AML-193 (cell line): Measurements from ENCODE around the gene RTBDN.
A peak's percentile ranks its signal among the peaks of the same experiment; 100 is the strongest.

Source experiments
- DNase-seq, 2 experiments: peaks; one replicate each; lab custom pipeline; 2025; lab: John Stamatoyannopoulos, UW

The RTBDN gene

DNA sequence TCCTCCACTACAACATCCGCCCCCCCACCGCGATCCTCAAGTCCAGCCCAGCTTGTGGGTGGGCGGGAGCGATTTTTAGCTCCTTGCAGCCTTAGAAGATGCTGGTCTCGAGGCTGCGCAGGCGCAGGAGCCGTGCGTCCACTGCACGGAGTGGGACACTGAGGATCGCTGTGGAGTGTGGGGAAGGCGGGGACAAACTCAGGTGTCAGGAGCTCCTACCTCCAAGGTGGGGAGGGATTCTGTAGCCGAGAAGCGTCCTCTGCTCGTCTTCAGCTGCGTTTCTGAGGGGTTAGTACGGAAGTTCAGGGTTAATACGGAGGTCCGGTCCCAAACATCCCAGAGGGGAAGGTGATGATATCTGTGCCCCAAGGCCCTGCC, at the start of gene RTBDN:
Gene RTBDN, minus strand, starts transcription at position 14 of the 378 bp plus-strand sequence. CDS start 4,600 bp downstream, outside the sequence.
- no peak for DNase-seq

DNA sequence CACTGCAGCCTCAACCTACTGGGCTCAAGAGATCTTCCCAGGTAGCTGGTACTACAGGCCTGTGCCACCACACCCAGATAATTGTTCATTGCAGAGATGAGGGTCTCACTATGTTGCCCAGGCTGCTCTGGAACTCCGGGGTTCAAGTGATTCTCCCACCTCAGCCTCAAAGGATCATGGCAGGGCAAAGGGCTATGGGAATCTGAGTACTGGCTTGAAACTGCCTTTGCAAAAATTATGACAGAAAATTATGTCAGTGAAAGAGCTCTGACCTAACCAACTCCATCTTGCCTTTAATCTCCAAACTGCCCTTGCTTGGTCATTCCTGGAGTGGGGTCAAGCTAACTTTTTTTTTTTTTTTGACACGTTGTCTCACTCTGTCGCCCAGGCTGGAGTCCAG, 48.2 kb upstream of the RTBDN start:
- no peak for DNase-seq

DNA sequence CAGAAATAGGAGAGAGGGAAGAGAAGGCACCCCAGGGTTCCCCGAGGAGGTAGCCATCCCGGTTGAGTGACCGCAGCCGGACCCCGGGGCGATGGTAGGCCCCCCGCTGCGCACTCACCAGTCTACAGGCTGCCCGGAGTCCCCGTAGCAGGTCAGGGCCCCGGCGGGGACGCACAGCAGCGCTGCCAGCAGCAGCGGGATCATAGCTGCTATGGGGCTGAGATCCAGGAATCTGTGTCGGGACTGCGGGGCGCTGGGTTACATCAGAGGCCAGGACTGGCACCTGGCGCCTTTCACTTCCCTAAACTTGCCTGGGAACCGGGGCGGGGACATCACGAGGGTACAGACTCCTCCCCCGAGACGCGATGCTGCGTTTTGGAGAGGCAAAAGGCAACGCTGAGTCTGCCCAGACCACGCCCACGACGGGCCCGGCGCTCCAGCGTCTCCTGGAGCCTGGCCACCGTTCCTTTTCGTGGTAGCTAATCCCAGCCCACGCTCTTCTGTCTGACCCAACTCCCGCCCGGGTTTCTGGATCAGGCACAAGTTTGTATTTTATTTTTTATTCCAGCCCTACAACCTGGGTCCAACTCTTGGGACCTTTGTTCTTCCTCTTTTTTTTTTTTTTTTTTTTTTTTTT, 46.9 kb upstream of the RTBDN start, which contains the start of gene DNASE2:
Gene DNASE2, minus strand, starts transcription at position 278 of the 637 bp plus-strand sequence. Its CDS starts 74 bp downstream, at position 204.
- DNase-seq, result peak; percentile 91 to 93

DNA sequence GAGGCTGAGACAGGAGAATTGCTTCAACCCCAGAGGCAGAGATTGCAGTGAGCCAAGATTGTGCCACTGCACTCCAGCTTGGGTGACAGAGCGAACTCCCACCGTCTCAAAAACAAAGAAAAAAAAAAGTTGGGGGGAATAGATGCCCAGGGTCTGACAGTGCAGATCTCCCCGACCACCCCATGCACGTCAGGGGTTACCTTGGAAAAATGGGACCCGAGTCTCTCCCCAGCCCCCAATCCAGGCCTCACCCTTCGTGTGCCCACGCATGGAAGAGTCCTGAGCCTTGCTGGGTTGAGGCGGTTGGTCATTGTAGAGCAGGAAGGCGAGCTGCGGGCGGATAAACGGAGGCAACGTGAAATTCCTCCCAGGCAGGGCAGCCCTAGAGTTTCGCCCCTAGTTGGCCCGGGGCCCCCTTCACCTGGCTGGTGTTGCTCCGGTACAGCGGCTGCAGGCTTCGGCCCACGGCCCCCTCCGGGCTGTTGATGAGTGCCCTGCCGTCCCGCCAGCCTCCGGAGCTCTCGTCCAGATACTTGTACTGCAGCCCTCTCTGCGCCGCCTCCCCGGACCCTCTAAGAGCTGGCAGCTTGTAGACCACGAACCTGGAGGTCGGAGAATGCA, 46.3 kb upstream of the RTBDN start:
- no peak for DNase-seq

DNA sequence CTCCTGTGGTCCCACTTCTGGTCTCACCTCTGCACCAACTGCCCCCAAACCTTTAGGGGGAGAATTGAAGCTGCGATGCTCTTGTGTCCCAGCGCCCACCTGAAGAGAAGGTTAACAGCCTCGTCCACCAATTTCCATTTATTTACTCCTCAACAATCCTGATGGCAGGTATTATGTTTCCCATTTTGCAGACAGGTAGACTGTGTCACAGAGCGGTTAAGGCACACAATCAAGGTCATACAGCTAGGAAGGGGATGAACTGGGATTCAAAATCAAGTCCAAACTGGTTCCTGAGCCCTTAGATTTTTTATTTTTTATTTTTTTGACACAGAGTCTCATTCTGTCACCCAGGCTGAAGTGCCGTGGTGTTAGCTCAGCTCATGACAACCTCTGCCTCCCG, 40.7 kb upstream of the RTBDN start:
- DNase-seq, result no peak

DNA sequence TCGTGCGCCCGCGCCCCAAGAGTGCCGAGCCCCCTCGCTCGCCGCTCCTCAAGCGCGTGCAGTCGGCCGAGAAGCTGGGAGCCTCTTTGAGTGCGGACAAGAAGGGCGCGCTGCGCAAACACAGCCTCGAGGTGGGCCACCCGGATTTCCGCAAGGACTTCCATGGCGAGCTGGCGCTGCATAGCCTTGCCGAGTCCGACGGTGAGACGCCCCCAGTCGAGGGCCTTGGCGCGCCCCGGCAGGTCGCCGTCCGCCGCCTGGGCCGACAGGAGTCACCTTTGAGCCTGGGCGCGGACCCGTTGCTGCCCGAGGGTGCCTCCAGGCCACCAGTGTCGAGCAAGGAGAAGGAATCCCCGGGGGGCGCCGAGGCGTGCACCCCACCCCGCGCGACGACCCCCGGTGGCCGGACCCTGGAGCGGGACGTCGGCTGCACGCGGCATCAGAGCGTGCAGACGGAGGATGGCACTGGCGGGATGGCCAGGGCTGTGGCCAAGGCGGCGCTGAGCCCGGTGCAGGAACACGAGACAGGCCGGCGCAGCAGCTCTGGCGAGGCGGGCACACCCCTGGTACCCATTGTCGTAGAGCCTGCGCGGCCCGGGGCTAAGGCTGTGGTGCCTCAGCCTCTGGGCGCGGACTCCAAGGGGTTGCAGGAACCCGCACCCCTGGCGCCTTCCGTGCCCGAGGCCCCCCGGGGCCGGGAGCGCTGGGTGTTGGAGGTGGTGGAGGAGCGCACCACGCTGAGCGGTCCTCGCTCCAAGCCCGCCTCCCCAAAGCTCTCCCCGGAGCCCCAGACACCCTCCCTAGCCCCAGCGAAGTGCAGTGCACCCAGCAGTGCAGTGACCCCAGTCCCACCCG, 39.7 kb upstream of the RTBDN start:
- DNase-seq, result no peak

DNA sequence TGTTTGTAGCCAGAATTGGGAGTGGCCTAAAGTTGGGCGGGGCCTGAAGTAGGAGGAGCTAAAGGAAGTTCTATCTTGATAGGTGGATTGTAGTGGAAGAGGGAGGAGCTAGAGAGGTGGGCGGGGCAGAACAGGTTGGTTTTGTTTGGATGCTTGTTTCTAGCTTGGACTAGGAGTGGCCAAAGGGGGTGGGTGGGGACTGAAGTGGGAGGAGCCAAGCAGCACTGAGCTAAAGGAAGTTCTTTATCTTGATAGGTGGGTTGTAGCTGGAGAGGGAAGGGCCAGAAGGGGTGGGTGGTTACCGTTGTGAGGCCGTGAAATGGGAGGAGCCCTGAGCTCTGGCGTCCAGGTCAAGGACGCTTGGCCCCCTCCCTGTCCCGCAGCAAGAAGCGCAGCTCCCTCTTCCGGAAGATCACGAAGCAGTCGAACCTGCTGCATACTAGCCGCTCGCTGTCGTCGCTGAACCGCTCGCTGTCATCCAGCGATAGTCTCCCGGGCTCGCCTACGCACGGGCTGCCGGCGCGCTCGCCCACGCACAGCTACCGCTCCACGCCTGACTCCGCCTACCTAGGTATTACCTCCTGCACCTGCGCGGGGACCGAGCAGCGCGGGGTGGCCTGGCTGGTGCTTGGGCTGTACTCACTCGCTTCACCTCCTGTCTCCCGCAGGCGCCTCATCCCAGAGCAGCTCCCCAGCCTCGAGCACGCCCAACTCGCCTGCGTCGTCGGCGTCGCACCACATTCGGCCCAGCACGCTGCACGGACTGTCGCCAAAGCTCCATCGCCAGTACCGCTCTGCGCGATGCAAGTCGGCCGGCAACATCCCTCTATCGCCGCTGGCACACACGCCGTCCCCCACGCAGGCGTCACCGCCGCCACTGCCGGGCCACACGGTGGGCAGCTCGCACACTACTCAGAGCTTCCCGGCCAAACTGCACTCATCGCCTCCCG, 38.8 kb upstream of the RTBDN start:
- DNase-seq, result no peak

DNA sequence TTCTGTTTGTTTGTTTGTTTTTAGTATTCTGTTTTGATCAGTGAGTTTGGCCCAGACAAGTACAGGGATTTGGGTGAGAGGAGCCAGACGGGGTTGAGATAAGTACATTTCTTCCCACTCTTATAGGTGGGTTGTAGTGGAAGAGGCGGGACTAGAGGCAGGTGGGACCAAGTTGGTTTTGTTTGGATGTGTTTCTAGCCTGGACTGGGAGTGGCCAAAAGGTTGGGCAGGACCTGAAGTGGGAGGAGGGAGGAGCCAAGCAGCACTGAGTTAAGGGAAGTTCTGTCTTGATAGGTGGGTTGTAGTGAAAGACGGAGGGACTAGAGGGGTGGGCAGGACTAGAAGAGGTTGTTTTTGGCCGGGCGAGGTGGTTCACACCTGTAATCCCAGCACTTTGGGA, 37.9 kb upstream of the RTBDN start:
- DNase-seq, result no peak

DNA sequence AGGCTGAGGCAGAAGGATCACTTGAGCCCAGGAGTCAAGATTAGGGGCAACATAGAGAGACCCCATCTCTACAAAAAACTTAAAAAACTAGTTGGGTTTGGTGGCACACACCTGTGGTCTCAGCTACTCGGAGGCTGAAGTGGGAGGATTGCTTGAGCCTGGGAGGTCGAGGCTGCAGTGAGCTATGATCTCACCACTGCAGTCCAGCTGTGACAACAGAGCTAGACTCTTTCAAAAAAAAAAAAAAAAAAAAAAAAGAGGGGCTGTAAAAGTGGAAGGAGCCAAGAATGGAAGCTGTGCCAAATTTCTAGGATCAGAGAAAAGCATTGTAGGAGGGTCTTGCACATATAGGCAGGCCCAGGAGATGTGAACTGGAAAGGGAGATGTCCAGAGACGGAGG, 37.3 kb upstream of the RTBDN start:
- DNase-seq, result no peak

DNA sequence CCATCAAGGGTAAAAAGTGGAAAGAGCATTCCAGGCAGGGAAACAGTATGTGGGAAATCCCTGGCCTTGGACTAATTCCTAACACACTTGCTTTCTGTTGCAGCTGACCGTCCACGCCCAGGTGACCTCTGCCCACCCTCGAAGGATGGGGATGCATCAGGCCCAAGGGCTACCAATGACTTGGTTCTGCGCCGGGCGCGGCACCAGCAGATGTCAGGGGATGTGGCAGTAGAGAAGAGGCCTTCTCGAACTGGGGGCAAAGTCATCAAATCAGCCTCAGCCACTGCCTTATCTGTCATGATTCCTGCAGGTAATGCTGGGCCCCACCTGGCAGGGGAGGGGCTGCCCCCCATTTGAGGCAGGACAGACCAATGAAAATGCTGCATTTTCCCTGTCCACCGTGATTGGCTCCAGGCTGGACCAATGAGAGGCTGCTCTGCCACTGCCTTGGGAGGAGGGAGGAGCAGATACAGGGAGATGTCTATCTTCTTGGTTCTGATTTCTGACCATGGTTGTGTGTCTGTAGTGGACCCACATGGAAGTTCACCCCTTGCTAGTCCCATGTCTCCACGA, 34.2 kb upstream of the RTBDN start:
- DNase-seq, result no peak

DNA sequence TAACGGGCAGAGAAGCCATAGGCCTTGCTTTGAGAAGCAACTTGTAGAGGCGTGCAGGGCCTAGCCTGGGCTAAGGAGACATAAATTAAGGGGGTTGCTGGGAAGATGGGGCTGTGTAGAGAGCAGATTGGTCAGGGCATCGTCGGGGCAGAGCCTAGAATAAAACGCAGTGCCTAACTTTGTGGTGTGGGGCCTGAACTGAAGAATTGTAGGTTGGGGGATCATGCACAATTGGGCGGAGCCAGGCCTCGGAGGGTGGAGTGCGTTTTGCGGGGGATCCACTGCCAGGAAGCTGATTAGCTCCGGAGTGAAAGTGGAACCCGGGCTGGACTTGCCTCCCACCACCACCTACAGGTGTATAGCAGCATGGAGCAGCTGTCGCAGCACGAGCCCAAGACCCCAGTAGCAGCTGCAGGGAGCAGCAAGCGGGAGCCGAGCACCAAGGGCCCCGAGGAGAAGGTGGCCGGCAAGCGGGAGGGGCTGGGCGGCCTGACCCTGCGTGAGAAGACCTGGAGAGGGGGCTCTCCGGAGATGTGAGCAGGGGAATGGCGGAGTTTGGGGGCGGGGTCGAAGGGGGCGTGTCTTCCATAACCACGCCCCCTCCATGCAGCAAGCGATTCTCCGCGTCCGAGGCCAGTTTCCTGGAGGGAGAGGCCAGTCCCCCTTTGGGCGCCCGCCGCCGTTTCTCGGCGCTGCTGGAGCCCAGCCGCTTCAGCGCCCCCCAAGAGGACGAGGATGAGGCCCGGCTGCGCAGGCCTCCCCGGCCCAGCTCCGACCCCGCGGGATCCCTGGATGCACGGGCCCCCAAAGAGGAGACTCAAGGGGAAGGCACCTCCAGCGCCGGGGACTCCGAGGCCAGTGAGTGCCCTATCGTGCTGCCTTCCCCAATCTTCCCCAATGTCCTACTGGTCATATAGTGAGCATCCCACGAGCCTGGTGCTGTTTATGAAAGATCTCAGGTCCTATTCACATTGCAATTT, 33.0 kb upstream of the RTBDN start:
- DNase-seq, result peak in 1 of 2 experiments; percentile 35

DNA sequence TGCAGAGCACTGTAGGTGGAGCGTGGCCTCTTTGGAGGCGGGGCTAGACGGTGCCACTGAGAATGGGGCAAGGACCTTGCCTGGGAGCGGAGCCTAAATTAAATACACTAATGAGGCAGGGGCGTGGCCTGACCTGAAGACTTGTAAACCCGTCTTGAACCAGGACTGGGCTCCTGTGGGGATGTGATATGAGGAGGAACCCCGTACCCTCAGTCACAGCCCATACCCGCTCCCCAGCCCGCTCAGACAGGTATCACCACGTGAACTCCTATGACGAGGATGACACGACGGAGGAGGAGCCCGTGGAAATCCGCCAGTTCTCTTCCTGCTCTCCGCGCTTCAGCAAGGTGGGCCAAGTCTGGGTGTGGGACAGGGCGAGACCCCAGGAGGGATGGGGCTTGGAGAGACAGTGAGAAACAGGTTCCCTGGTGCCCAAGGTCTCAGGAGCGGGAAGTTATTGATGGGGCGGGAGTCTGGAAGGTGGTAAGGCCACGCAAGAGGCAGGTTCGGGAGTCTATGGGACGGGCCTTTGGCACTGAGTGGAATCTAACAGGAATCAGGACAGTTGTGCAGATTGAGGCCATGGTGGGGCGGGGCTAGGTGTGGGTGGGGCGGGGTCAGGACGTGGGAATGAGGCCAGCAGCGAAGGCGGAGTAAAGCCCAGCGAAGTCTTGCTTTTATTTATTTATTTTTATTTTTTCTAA, 32.2 kb upstream of the RTBDN start:
- no peak for DNase-seq

DNA sequence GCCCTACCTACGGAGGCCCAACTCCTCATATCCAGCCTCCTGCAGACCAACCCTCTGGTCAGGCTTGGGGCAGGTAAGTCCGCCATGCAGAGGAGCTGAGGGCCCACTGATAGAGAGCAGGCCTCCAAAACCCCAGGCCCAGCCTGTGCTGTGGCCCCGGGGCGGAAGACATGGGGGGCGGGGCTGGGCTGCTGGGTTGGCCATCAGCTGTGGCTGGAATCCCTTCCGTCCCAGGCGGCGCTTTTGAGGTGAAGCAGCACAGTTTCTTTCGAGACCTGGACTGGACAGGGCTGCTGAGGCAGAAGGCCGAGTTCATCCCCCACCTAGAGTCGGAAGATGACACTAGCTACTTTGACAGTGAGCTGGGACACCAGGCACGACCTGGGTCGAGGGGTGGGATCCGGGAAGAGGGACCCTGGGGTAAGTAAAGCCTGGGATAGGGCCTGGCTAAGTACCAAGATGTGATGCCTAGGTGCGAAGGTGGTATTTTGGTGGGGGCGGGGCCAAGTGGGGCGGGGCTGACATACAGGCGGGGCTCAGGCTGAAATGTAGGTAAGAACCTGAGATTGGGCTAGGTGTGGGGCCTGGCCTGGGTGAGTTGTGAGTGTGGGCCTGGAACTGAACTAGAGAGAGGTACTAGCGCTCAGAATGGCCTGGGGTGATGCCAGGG, 31.5 kb upstream of the RTBDN start:
- no peak for DNase-seq

DNA sequence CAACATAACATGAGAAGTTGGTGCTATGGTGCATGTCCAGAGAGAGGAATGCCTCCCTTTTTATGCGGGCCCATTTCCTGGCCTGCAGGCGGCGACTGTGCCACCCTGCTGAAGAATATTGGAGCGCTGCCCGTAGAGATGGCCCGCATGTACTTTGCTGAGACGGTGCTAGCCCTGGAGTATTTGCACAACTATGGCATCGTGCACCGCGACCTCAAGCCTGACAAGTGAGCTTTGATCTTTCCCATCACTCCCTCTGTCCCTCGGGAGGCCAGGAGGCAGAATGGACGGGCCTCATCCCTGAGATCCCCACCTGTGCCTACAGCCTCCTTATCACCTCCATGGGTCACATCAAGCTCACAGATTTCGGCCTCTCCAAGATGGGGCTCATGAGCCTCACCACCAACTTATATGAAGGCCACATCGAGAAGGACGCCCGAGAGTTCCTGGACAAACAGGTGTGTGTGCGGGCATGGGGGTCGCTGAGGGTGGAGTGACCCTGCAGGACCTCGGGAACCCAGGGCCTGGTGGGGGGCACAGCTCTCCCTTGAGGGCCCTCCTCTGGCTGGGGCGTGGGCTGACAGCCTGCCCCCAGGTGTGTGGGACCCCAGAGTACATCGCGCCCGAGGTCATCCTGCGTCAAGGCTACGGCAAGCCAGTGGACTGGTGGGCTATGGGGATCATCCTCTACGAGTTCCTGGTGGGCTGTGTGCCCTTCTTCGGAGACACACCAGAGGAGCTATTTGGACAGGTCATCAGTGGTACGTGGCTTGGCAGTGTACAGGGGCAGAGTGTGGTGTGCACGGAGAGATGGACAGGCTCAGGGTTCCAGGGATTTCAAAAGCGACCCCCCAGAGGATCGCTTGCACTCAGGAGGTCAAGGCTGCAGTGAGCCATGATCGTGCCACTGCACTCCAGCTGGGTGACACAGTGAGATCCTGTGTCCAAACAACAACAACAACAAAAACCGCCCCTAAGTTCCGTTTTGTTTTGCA, 30.6 kb upstream of the RTBDN start:
- DNase-seq, result no peak

DNA sequence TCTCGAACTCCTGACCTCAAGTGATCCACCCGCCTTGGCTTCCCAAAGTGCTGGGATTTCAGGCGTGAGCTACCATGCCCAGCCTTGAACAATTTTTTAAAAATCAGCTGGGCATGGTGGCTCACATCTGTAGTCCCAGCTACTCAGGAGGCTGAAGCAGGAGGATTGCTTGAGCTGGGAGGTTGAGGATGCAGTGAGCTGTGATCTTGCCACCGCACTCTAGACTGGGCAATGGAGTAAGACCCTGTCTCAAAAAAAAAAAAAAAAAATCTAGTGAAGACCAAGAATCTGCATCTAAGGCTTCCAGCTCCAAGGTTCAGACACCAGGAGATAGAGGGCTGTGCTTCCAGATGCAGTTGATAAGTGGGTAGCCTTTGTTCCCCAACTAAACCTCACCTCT, 29.8 kb upstream of the RTBDN start:
- no peak for DNase-seq

DNA sequence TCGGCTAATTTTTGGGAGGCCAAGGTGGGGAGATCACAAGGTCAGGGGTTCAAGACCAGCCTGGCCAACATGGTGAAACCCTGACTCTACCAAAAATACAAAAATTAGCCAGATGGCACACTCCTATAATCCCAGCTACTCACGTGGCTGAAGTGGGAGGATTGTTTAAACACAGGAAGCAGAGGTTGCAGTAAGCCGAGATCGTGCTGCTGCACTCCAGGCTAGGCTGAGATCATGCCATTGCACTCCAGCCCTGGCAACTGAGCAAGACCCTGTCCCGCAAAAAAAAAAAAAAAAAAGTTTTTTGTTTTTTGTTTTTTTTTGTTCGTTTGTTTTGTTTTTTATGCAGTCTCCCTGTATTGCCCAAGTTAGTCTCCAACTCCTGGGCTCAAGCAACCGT, 25.2 kb upstream of the RTBDN start:
- DNase-seq, result no peak

DNA sequence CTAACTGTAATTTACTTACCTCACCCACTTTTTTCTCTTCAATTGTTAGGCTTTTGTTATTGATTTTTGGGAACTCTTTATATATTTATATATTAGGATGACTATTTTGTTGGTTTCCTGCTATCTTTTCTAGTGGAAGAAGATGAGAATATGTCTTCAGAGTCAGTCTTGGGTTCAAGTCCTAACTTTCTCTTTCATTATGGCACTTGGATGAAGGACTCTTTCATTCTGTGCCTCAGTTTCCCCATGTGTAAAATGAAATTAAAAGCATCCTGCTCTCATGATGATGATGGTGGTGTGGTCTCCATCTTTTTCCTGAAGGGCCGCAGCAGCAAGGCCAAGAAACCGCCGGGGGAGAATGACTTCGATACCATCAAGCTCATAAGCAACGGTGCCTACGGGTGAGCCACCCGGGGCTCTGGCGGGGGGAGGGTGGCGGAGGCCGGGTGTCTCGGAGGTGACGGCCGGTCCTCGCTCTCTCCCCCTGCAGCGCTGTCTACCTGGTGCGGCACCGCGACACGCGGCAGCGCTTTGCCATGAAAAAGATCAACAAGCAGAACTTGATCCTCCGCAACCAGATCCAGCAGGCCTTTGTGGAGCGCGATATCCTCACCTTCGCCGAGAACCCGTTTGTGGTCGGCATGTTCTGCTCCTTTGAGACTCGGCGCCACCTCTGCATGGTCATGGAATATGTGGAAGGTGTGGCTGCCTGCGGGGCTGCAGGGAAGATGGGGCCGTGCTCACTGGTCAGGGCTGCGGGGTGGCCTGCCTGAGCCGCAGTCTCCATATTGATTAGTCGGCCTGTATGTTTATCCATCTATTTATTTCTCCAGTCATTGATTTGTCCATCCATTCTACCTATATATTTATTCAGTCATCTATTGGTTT, 23.9 kb upstream of the RTBDN start:
- no peak for DNase-seq
